Inflammatory macrophage treated with lipopolysaccharide for 1 hour (primary cell): ENCODE data around the gene MAML3.

ENCODE experiments used
- DNase-seq, 2 donors: peaks; one replicate each; pipeline ENCODE4 v3.0.0-alpha.2; 2020 to 2022

MAML3 gene

DNA sequence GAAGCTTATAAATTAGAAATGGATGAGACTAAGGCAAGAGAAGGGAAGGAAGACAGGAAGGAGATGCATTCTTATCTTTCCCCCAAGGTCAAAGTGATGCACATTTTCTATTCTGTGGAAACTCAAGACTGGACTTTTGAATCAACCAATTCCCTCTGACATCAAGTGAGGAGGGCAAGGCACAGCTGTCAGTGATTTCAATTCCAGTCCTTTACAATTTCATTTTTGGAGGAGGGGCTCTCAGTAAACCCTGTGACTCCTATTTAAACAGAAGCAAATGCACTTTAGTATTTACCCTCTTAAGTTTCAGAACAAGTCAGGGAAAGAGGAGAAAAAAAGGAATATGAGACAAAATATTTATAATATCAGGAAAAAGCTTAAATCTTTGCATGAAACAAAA, 354.4 kb downstream of the MAML3 start:
- DNase-seq = no peak

GRCh38 chr4:139798456-139798855, 355.5 kb downstream of the MAML3 start:
- DNase-seq = peak in 1 of 2 donors; percentile 46

GRCh38 chr4:139797287-139797686, 356.7 kb downstream of the MAML3 start:
- DNase-seq = no peak

DNA sequence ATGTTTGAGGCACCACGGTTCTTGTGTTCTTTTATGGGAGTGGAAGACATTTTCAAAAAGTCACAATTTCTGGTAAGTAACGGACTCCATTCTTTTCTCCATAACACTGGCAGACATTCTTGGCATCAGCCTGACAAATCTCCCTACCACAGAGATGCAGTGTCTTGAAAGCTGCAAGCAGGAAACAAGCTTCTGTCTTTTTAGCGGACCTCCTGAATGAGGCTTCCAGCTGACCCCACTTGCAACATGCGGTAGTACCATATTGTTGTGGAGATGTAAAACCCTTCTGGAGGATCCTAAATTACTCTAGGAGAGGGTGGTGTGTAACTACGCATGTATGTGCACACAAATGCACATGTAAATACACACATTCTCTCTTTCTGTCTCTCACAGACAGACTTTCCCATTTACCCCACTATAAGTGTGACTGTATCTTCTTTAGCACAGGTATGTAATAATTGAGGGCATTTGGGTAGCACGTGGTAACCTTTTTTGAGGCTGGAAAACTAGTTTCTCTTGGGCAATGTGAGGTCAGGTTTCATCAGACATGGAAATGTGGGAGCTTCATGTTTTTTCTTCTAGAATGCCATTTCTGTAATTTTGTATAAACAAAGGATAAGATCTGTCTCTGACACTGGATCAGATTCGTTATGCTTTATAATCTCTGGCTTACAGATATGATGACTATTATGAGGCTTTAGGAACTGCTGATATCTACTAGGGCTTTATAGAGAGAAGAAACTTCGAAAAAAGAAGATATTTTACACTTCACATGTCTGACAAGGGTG, 358.3 kb downstream of the MAML3 start:
- DNase-seq = no peak

DNA sequence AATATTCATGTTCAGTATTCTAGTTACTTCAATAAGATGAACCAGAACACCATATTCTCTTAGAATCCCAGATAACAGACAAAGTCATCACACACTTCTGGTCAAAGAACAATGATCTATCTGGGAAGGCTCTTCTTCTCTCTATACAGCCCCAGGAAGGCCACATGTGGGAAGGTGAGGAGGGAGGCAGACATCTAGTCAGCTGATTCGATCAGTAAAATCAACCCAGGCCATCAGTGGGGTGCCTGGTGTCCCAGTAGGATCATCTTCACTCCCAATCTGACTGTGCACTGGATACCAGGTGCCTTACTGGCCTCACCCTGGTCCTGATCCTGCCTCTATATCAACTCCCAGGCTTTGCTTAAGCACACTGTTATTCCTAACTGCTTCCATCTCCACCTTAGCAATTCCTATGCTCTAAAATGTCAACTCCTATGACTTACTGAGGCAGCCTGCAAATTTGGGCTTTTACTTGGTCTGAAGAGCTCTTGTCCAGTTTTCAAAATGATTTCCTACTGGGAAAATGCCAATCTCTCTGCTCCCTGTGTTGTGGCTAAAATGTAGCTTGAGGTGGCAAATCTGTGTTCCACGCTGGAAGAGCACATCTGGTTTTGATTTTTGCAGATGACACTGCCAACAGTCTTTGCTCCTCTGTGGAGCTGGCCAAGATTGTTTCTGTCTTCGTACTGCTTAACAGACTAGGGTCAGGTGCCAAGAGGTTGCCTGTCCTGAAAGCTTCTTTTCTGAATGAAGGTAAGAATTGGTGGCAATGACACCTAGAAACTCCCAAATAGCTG, 359.6 kb downstream of the MAML3 start:
- no peak for DNase-seq

DNA sequence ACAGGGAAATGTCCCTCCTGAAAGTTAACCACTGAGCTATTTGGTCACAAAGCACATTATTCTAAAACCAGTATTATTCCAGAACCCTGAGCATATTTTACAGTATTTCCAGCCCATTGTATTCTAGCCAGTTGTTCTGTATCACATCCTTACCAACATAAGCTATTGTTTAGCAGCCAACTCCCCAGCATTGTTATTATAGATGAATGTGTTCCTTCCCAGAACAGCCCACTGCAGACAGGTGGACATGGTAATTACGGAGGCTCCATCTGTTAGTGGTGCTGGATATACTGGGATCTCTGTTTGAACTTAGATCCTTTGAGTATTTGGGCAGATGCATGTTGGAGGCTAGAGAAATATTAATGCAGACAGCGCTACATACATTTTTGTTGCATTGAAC, 362.3 kb downstream of the MAML3 start:
- DNase-seq = no peak

DNA sequence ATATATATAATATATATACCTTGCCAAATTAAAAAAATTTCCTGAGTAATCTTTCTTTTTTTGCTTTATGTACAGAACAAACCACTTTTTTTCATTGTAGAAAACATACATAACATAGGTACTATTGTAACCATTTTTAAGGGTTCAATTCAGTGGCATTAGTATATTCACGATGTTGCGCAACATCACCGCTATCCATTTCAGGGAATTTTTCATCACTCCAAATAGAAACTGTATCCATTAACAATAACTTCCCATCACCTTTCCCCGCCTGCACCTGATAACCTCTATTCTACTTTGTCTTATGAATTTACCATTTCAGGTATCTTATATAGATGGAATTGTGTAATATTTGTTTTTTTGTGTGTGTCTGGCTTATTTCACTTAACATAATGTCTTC, 363.7 kb downstream of the MAML3 start:
- DNase-seq = no peak

DNA sequence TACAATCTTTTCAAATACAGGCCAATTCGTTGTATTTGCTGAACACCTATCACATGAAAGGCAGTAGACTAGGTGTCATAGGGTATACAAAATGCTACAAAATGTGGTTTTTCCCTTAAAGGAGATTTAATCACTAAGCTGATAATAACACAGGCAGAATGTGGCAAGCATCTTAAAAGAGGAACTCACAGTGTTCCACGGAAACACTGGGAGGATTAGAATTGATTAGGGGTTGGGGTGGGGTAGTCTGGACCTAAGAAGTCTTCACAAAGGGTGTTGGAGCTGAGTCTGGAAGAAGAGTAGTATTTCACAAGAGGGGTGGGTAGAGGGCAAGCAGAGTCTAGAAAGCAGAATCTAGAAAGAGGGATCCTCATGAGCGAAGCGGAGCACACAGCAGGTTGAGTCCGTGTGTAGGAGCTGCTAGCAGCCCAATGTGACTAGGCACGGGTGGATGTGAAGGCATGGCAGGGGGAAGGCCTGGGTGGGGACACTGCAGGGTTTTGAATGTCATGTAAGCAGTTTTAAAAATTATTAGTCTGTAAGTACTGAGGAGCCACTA, 364.8 kb downstream of the MAML3 start:
- peak; percentile 33 to 59 for DNase-seq

GRCh38 chr4:139786494-139787354, 367.3 kb downstream of the MAML3 start:
- peak; percentile 64 to 76 for DNase-seq

DNA sequence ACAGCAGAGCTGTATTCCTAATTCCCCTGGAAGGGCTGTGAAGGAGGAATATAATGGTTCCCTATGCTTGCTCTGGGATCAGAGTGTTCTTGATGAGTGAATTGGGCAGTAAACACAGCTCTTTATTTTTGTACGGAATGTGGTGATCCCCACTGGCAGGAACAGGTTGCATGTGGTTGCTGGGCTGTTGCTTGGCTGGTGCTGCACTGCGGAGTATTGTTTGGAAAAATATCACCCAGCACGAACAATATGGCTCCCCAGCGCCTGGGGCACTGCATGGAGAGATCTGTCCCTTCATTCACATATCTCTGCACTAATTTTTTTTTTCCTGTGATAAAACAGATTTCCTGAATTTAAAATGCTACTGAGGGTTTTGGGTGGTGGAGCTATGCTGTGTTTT, 368.6 kb downstream of the MAML3 start:
- no peak for DNase-seq

GRCh38 chr4:139783741-139784484, 370.1 kb downstream of the MAML3 start:
- no peak for DNase-seq

DNA sequence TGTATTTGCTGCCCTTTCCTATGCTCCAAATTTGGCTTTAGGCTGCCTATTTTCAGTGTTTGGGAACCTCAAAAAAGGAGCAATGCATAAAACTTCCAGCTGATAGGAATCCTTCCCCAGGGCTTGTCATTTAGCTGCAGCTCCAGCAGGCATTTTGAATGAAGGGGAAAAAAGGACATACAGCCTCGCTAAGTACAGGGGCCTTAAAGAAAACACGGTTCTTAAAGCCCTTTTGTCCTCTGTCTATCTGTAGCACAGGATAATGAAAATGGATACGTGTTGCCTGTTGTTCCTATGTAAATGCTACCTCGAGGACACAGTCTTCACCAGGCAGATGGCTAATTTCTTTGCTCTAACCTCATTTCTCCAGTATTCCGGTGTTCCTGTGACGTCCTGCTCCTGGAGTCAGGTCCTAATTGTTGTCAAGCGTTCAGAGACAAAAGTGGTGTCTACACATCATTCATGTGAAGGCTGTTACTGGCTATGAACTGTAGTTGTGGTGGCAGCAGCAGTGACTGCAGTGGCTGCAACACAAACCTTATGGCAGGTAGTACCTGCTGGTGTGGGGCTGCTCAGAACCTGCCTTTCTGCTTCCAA, 371.0 kb downstream of the MAML3 start:
- no peak for DNase-seq

DNA sequence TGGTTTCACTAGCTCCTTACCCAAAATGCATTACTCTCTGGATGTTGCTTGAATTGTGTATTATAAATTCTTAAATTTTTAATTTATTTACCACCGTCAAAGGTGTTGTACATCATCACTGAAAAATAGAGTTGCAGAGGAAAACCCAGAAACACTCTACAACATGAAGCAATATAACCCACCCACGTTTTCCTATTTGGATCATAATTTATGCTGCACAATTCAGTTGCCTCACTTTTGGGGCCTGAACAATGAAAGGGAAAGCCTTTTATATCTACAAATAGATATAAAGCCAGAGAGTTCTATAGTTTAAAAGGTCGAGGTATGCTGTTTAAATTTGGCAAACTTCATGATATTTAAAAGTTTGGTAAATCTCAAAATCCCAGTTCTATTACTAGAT, 372.9 kb downstream of the MAML3 start:
- DNase-seq = peak; percentile 71 to 79

DNA sequence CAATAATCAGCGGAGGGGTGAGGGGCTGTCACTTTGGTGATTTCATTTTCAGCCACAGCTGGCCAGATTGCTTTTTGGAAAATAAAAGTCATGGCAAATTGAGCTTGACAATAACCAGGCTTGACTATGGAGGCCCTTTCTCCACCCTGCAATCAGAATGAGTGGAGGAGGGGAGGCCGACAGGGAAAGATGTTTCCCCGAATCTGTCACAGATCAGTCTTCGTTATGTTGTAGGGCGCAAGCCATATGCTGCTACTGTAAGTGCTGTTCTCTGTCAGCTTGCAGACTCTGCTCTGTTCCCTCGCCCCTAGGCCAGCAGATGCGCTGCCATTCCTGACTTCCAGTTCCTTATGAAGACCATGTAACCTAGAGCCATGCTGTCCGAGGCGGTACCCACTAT, 374.3 kb downstream of the MAML3 start:
- no peak for DNase-seq

DNA sequence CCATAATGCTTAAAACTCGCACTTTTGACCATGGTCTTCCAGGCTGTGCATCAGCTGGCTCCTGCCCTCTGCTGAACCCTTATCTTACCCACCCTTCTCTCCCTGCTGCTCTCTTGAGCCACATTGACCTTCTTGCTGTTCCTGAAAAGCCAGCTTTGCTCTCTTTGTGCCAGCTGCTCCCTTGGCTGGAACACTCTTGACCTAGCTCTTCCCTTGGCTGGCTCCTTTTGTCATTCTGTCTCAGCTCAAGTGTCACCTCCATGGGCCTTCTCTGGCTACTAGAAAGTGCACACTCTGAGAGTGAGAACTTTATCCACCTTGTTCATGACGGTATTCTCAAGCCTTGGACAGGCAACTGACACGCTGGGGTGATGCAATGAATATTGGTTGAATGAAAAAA, 376.2 kb downstream of the MAML3 start:
- DNase-seq = no peak

DNA sequence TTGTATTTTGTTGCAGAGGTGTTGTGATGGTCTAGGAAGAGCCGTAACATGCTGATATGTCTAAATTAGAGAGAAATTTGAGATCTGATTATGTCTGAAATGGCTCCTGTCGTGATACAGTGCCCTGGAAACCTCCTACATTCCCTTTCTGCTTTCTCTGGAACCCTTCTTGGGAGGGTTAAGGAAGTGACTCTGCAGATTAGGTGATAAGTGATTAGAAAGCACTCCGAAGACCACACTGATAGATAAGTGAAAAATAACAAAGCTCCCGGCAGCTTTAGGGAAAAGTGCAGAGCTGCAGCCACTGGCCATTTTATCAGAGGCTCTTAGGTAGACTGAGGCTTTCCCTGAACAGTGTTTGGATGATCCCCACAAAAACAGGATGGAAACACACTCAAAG, 377.7 kb downstream of the MAML3 start:
- DNase-seq = no peak

GRCh38 chr4:139774759-139775487, 379.1 kb downstream of the MAML3 start:
- no peak for DNase-seq

- DNase-seq = no peak
Observed at GRCh38 chr4:139773560-139774318, 380.2 kb downstream of the MAML3 start.

DNA sequence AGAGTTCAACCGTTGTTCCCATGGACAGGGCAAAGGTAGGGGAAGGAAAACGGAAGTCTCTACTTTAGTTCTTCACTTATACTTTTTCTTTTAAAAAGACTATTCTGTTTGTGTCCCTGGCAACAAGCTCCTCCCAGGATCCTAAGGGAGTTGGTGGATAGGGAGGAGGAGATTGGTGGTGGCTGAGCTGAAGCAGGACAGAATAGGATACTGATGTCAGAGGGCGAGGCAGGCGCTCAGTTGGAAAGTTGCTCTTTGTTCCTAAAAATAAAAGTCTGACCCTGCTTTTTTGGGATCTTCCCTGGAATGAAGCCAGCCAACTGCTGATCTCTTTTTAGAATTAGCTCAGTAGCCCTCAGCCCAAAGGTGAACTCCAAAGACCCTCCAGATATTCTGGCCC, 383.6 kb downstream of the MAML3 start:
- DNase-seq = peak in 1 of 2 donors; percentile 27

DNA sequence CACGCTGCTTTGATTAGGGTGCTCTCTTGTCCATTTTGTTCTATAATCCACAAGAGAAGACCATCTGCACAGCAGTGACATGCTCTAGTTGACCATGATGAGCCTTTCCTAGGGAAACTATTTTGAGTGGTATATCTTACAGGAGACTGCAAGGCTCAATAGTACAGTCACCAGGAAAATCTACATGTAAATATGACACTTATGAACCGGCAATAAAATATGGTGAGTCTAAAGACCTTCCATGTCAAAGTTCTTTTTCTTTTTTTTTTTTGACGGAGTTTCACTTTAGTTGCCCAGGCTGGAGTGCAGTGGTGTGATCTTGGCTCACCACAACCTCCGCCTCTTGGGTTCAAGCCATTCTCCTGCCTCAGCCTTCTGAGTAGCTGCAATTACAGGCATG, 384.6 kb downstream of the MAML3 start:
- DNase-seq = no peak
